GM12878 (cell line): ENCODE data around the gene DIP2C.
"Not testable (repeated sequence)": the region's sequence is repeated elsewhere in the genome, so short reads cannot be mapped to it uniquely, and the experiment has no call there.

ENCODE experiments used
- CBFB ChIP-seq: IDR thresholded peaks from 2 replicates; pipeline ENCODE4 v1.6.1; 2016; ENCODE audit warnings: antibody characterized with exemption, low read depth
- CHD1 ChIP-seq: IDR thresholded peaks from 2 replicates; pipeline ENCODE4 v1.6.1; 2012; ENCODE audit warnings: low read depth, low read length, improper control_type of control experiment
- CREM ChIP-seq: IDR thresholded peaks from 2 replicates; pipeline ENCODE4 v1.6.1; 2014; ENCODE audit warnings: antibody characterized with exemption, low read depth
- CTCF ChIP-seq, 3 experiments: IDR thresholded peaks in 2 of 3; conservative IDR thresholded peaks in 1 of 3; 2 replicates each; pipeline ENCODE4 v1.5.1; 2011; ENCODE audit warnings: low read depth in 3 of 3, low read length in 3 of 3, mild to moderate bottlenecking in 3 of 3, control low read depth in 2 of 3, moderate library complexity in 2 of 3, inconsistent platforms in 1 of 3, mixed read lengths in 1 of 3; ENCODE audit not compliant: control insufficient read depth in 2 of 3, insufficient read depth in 1 of 3; ENCODE audit errors: extremely low read depth in 1 of 3
- MYC ChIP-seq: IDR thresholded peaks from 2 replicates; pipeline ENCODE4 v1.6.1; 2011; ENCODE audit warnings: mild to moderate bottlenecking, low read length, moderate library complexity, inconsistent platforms; ENCODE audit not compliant: insufficient read depth, insufficient replicate concordance, insufficient read length, severe bottlenecking
- POLR2AphosphoS5 ChIP-seq: IDR thresholded peaks from 2 replicates; pipeline ENCODE4 v1.6.1; 2011; ENCODE audit warnings: mild to moderate bottlenecking, low read length, inconsistent platforms
- REST ChIP-seq: IDR thresholded peaks from 2 replicates; pipeline ENCODE4 v1.6.1; 2012; ENCODE audit warnings: mild to moderate bottlenecking, low read depth, low read length

GRCh38 chr10:632155-632806 is 57.2 kb downstream of the DIP2C start:
- TF ChIP-seq MYC; POLR2AphosphoS5; CHD1; CREM; REST; CTCF (IDR thresholded peaks at IDR 0.05 in 2 of 3, conservative IDR thresholded peaks at IDR 0.05 in 1 of 3; ENCODE audit: control insufficient read depth in 2 of 3, extremely low read depth in 1 of 3, insufficient read depth in 1 of 3, low read depth in 3 of 3, low read length in 3 of 3); CBFB: not testable (repeated sequence)
